Posterior cingulate gyrus (tissue), 11 donors: ENCODE results near the gene TTC23L.

Experiments used
- DNase-seq, 10 donors: peaks; one replicate each; pipeline versions ENCODE4 v3.0.0 to v3.0.0-alpha.2; 2020 to 2021; ENCODE audit warnings: mixed read lengths in 3 of 10
- intact Hi-C: fragments of 100-400 bp; cut with DNase I; formaldehyde crosslinking; loops from one replicate; pipeline ENCODE4 v1.15.1; 2023

The TTC23L gene

DNA sequence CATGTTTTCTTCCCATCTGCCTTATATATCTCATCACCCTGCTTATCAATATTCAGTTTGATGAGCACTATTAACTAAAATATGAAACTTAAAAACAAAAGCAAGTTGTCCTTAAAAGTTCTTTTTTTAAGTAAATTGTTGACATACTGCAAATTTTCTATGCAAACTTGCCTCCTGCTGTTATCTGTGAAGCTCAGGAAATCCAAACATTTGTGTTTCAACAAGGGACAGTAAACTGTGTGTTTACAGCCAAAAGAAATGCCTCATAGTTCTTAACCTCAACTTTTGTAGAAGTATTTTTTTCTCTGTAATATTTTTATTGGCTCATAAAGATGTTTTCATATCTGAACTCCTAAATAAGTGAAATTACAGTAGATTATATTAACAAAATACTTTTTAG, 7.7 kb upstream of the TTC23L start:
- DNase-seq, result no peak
- intact Hi-C loops, result loop anchor here (10.0 kb wide), 1 partner anchor 177 kb away; the partner anchor contains the start of gene RAI14

DNA sequence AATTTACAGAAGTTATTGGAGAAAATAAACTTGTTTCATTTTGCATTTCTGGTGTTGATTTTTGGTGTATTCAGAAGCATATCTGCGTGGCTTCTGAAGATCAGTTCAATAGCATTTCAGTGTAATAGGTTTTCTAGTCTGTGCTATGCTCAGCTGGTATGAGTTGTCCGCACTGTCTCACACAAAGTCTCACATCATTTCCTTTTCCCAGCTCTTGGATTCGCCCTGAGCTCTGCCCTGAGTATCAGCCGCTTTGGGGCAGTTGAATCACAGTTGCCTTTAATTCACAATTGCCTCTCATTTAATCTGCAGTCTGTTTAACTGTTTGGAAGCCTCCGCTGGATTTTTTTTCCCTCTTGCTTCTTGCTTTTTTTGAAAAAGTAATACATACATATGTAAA, 6.4 kb upstream of the TTC23L start:
- no peak for DNase-seq
- intact Hi-C loops, result loop anchor here (10.0 kb wide), 1 partner anchor 178 kb away; the partner anchor contains the start of gene RAI14

DNA sequence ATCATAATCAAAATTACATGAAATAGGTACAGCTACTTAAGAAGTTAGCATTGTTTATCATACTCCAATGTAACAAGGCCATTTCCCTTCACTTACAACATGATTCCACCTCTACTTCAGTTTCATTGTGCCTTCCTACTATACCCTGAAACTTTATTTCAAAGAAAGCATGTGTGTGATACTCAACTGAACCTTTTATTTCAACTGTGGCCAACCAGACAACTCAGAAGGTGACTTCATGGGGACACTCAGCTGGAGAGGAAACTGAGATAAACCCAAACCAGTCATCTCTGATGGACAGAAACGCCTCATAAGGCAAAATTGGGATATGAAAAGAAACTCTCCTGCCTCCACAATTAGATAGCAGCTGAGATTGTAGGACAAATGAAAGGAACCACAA, 5.9 kb upstream of the TTC23L start:
- intact Hi-C loops, result loop anchor here (10.0 kb wide), 1 partner anchor 178 kb away; the partner anchor contains the start of gene RAI14

DNA sequence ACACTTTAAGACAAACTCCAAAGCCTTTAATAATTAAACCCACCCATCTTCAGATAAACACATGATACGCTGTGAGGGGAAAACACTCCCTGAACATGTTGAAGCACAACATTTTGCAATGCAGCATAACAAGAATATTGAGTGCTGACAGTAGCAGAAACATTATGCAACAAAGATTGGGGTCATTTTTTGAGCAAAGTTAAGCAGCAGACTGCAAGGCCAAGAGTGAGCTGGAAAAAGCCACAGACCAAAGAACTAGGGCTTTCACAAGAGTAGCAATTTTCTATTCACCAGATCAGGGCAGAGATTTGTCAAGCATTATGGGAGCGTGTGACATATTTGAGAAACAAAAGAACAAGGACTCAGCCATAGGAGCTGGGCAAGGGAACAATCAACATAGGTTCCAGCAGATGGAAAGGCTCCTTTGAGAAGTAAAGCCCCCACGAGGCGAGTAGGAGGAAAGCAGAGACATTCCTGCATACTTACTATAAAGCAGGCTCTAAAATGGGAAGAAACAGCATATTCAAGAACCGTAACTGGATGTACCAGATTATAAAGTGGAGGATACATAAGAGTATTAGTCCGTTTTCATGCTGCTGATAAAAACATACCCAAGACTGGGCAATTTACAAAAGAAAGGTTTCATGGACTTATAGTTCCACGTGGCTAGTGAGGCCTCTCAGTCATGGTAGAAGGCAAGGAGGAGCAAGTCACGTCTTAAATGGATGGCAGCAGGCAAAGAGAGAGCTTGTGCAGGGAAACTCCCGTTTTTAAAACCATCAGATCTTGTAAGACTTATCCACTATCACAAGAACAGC, 4.8 kb upstream of the TTC23L start:
- intact Hi-C loops, result loop anchor here (10.0 kb wide), 1 partner anchor 179 kb away; the partner anchor contains the start of gene RAI14

More for the DNA sequence above, 5.9 kb upstream of the TTC23L start:
- DNase-seq, result no peak

DNA sequence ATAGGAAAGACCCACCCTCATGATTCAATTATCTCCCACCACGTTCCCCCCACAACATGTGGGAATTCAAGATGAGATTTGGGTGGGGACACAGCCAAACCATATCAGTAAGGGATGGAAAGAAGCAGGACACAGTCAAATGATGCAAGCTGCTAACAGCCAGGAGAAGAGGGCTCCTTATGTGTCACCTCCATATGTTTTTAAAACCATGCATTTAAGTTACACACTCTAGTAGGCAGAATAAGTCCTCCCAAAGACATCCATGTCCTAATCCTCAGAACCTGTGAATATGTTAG, 4.2 kb upstream of the TTC23L start:
- DNase-seq, result no peak
- intact Hi-C loops, result loop anchor here (10.0 kb wide), 1 partner anchor 180 kb away; the partner anchor contains the start of gene RAI14

More for the DNA sequence above, 4.8 kb upstream of the TTC23L start:
- no peak for DNase-seq

DNA sequence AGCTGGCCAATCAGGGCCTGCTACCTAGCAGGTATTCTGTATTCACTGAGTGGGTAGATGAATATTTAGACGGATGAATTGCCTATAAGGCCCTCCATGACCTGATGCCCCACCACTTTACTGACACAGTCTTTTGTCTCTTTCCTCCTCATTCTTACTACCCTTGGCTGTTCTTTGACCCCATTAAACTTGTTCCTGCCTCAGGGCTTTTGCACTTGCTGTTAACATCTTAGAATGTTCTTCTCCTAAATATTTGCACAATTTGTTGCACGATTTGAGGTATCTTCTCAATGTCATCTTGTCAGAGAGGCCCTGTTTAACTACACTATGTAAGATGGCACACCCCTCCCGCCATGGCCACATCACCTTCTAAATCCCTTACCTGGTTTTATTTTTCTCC, 3.3 kb upstream of the TTC23L start:
- DNase-seq, result no peak
- intact Hi-C loops, result loop anchor here (10.0 kb wide), 1 partner anchor 181 kb away; the partner anchor contains the start of gene RAI14

DNA sequence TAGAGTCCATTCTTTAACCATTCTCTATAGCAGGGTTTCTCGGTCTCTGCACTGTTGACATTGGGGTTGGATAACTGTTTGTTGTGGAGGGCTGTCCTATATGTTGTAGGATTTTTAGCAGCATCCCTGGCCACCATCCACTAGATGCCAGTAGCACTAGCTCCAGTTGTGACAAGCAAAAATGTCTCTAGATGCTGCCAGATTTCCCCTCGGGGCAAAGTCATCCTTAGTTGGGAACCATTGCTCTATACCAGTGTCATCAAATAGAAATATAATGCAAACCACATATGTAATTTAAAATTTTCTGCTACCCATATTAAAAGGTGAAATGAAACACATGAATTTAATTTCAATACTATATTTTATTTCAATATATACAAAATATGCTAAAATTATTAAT, 2.9 kb downstream of the TTC23L start:
- intact Hi-C loops, result no loop called here

DNA sequence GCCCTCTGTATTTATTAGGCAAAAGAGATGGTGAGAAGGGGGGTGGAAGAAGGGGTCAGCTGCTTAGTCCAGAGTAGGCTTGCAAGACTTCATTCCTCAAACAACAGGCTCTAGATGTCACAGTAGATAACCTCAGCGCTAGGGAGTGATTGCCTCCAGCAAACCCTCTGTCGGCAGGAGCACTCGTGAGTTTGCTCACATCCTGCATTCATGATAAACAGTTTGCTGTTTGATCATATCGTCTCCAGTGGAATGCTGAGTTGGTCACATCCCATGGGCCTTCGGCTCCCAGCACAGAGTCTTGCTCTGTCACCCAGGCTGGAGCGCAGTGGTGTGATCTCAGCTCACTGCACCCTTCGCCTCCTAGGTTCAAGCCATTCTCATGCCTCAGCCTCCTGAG, 3.6 kb downstream of the TTC23L start:
- intact Hi-C loops, result no loop called here

More for the DNA sequence above, 2.9 kb downstream of the TTC23L start:
- no peak for DNase-seq

DNA sequence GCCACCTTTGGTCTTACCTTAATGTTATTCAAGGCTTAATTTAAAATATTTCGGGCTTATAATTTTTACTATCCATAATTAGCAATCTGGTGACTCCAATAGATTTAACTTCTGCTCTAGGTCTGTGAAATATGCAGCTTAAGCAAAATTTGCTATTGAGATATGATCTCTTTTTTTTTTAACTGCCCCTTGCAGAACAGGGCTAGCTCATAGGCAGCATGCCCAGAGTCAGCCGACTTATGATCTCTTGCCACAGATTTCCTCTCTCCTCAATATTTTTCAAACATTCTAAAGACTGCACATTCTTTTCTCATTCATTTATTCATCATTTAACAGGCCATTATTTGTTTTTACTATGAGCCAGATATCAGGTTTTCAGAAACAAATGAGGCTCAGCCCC, 4.5 kb downstream of the TTC23L start:
- no peak for DNase-seq
- intact Hi-C loops, result no loop called here

More for the DNA sequence above, 3.6 kb downstream of the TTC23L start:
- no peak for DNase-seq

DNA sequence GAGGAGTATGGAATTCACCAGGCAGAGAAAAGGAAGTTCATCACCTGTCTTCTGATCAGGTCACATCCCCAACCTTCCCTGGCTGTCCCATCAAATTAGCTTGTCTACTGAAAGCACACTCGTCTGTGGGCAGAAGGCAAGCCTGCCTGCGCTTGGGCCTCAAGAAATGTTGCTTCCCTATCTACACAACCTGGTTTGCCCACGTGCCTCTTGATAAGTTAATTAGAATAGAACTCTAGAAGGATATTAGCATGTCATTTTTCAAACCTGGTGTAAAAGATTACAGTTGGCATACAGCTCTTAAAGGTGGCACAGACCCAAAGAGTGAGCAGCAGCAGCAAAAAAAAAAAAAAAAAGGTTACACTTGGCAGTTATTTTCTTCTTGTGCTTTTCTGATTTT, 5.1 kb downstream of the TTC23L start:
- intact Hi-C loops, result no loop called here

DNA sequence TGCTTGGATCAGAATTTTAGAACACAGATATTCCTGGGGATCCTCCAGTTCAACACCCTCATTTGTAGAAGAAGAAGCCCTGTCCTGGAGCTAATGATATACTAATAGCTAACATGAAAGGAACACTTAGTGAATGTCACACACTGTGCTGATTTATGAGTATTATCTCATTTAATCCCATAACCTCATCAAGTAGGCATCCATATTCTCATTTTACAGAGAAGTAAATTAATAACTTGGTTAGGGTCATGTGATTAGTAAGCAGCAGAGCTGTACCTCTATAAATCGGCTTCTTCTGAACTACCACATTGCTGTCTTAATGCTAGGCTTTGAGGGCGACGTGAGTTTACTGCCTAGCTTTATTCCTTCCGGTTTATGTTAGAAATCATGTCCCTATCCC, 6.0 kb downstream of the TTC23L start:
- intact Hi-C loops, result no loop called here
- no peak for DNase-seq

More for the DNA sequence above, 5.1 kb downstream of the TTC23L start:
- DNase-seq, result no peak

DNA sequence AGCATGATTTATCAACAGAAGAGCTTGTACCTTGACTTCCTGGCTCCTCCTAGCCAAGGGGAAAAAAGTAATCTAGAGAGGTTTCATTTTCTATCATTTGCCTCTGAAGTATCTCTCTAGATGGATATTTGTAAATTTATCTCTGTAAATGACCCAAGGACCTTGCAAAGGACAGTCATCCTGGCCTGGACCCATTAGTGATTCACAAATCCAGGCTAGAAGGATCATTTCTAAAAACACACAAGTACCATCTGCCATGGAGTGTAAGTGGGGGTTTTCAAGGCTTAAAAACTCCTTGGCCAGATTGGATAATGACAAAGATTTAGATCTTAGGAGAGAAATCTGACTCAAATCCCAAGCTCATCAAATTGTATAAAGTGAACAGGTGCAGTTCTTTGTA, 8.1 kb downstream of the TTC23L start:
- intact Hi-C loops, result no loop called here
- DNase-seq, result no peak

DNA sequence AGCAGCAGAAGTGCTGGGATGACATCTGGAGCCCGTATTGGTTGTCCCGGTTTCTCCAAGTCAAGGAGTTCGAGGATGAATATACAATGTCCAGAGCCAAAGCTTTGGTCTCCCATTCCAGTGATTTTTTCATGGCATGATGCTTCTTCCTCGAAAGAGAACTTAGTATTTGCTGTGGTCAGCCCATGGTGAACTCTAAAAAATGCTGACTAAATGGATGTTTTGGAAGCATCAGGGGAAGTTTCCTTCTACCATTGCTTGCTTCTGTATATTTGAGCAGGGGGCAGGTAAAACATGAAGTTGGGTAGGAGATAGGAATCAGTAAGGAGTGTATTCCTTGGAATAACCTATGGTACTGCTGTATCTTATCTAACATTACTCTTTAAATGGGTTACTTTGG, 8.6 kb downstream of the TTC23L start:
- no peak for DNase-seq
- intact Hi-C loops, result no loop called here

DNA sequence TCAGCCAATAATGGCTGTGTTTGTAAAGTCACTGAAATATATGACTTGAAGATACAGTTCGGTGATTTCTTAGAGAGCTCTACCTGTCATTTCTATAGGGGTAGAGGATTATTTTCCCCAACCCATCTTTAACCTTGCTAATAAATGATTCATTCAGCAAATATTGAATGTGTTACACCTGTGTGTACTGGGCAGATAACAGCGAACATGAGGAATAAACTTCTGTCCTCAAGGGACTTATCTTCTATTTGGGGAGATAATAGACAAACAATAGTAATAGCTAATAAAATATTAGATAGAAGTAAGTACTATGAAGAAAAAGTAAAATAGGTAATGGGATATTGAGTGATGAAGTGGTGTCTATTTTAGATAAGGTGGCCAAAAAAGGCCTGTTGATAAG, 9.3 kb downstream of the TTC23L start:
- DNase-seq, result no peak
- intact Hi-C loops, result no loop called here

DNA sequence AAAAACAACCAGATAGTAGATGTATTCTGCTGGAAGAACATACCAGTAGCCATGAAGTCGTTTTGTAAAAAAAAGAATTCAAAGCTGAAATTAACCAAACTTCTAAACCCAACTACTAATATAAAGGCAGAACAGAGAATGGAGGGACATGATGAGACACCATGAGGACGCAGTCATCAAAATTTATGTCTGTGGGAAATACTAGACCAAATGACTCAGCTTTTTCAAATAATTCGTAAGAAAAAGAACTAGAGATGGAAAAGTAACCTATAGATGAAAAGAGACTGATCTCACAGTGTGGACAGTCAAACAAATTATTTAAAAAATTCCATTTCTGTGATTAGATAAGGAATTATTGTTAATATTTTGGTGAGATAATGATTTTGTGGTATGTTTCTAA, 10.3 kb downstream of the TTC23L start:
- intact Hi-C loops, result no loop called here
- DNase-seq, result no peak

DNA sequence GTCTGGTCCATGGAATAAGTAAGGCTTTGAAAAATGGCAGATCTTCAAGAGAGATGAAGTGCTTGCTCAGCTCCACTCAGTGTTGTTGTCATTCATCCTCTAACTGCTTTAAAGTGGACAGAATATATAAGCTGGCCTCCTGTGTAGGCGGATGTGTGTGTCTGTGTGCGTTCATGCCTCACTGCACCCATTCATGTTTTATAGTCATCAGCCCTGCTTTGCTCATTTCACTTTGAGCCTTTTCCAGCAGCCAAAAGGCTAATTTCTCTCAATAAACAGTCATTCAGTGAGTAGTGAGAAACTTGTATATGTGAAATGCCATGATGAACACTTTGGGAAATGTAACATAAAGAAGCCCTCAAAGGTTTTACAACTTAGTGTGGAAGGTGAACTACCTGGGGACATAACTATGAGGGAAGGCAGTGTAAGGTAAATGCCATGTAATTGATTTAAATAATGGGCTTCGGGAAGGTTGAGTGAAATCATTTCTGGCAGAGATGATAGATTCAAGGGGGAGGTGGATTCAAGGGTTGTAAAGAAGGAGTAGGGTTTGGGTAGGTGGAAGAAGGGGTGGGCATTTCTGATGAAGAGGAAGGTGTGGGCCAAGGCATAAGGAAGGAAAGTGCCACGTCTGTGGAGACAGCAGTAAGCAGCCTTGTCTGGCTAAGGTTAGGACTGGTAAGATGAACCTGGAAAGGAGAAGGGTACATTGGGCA, 15.7 kb downstream of the TTC23L start:
- intact Hi-C loops, result no loop called here
- no peak for DNase-seq

DNA sequence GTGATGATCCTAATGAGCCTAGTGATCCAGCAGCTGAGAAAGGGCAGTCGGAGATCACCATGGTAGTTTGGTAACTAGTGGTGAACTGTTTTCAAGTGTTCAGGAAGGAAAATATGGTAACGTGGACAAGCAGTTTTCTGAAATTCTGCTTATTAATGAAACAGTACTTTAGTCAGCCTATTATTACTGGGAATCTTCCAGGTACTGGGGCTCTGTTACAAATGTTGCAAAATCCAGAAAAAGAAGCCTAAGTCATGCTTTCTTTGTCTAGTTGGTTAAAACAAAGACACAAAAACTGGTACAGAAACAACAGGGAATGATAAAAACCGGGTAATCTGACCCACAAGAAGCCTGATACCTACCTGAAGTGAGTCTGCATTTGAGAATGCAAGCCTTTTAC, 18.2 kb downstream of the TTC23L start:
- DNase-seq, result no peak
- intact Hi-C loops, result no loop called here

DNA sequence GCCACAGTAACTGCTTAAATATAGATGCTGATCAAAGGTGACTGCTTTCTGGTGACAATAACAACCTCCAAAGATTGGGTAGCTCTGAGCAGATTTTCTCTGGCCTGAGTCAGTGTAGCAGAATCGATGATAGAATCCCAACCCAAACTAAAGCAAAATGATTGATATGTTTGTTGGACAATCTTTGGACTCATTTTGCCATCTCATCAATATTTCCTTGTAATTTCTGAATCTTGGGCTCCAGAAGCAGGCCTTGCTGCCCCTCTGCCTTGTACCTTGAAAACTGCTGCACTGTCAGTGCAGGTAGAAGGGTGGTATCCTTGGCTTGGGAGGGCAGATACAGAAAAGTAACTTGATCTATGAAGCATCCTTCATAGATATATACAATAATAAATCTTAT, 18.9 kb downstream of the TTC23L start:
- no peak for DNase-seq
- intact Hi-C loops, result no loop called here

DNA sequence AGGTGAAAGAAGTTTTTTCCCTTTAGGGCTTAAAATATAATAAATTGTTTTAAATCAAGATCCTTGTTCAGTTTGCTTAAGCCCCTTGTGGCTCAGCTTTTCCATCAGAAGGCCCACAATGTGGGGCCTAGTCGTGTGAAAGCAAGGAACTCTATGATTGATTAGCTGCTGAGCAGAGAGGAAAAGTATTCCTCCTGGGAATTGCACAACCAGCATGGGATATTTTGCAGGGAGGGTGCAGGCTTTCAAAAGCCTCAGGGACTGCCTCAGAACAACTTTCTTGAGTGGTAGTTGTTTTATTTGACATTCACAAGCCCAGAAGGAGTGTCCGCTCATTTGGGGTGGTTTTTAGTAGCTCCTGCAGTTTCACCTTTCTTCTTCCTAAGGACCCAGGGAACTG, 19.8 kb downstream of the TTC23L start:
- intact Hi-C loops, result no loop called here
- no peak for DNase-seq

DNA sequence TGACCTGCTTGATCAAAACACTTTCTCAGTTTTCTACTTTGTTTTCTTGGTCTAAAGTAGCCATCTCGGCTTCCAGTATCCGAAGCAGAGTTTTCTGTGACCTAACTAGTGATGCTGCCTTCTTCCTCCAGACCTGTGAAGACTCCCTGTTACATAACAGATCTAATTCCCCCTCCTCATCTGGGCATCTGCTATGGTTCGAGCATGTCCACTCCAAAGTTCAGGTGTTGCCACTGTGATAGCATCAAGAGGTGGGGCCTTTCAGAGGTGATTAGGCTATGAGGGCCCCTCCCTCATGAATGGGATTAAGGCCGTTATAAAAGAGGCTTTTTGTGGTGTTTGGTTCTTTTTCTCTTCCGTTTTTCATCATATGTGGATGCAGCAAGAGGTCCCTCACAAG, 20.3 kb downstream of the TTC23L start:
- intact Hi-C loops, result no loop called here
- no peak for DNase-seq

DNA sequence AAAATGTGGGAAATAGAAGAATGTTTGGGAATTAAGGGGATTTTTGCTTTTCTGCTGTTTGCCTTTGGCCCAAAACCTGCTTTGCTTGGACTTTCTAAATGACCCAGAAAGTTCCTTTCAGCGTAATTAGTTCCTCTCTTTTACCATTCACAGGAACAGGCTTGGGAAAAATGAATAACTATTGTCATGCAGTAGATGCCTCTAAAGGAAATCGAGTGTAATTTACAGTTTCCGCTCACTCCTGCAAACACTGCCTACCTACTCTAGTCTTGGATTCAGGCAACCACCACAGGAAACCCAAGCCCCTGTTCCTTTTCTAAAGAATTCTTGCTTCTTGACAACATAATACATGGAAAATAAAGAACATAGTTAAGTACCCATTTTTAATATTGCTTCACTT, 25.0 kb downstream of the TTC23L start:
- intact Hi-C loops, result no loop called here
- DNase-seq, result no peak

DNA sequence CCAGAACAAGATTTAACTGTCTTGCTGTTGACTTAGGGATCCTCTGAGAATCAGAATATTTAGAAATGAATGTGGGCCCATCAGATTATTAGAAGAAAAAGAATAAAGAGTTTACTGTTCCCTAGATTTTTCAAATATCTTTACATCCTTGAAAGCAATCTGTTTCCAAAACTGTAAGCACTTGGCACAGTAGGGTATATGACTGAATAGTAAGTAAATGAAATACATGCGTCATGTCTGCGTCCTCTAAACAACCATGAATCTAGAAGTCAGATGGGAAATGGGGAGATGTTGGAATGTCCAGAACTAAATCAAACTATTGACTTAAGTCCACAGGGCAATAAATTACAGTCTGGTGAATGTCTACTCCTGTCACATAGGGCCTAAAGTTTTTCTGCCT, 26.1 kb downstream of the TTC23L start:
- DNase-seq, result no peak
- intact Hi-C loops, result no loop called here
